Thymus (tissue), 11 donors: ENCODE measurements around the gene HOXA6. TPM values are rescaled to one million over a fixed set of nuclear protein-coding genes. Genes with fewer than 3 reads are reported as not detected.

Experiments used
- DNase-seq, 9 donors: peaks; one replicate each; pipeline ENCODE4 v3.0.0-alpha.2; 2013; ENCODE audit warnings: low spot score in 9 of 9, low read depth in 6 of 9, missing footprints in 1 of 9
- H3K27ac ChIP-seq, 2 donors: one replicate each; pipeline ENCODE4 v1.5.1; 2013; ENCODE audit warnings: control low read depth in 1 of 2, low read depth in 1 of 2, low read length in 1 of 2, mild to moderate bottlenecking in 1 of 2, moderate library complexity in 1 of 2
- H3K27me3 ChIP-seq, 2 donors: one replicate each; pipeline ENCODE4 v1.5.1; 2013; ENCODE audit warnings: low read length in 1 of 2; ENCODE audit not compliant: control insufficient read depth in 2 of 2, insufficient read depth in 1 of 2
- H3K36me3 ChIP-seq, 2 donors: one replicate each; pipeline ENCODE4 v1.5.1; 2013; ENCODE audit warnings: low read length in 1 of 2, mild to moderate bottlenecking in 1 of 2, moderate library complexity in 1 of 2; ENCODE audit not compliant: control insufficient read depth in 2 of 2, insufficient read depth in 2 of 2
- H3K4me1 ChIP-seq, 2 donors: one replicate each; pipeline ENCODE4 v1.5.1; 2013; ENCODE audit warnings: low read length in 2 of 2; ENCODE audit not compliant: control insufficient read depth in 2 of 2, insufficient read depth in 2 of 2
- H3K4me3 ChIP-seq, 2 donors: one replicate each; pipeline ENCODE4 v1.5.1; 2013; ENCODE audit warnings: low read length in 2 of 2, control low read depth in 1 of 2, mild to moderate bottlenecking in 1 of 2
- H3K9me3 ChIP-seq, 2 donors: one replicate each; pipeline ENCODE4 v1.5.1; 2013; ENCODE audit warnings: low read length in 1 of 2, mild to moderate bottlenecking in 1 of 2; ENCODE audit not compliant: control insufficient read depth in 2 of 2, insufficient read depth in 1 of 2
- WGBS: extraction: QIAGEN DNeasy Blood & Tissue Kit; methylation state at CpG from one replicate; pipeline ENCODE4 v1.1.7; 2013; 5-methylcytosine and 5-hydroxymethylcytosine counted together
- polyA plus RNA-seq: library from polyadenylated mRNA; stranded (reverse); fragments of 200-250 nt; gene quantifications from one replicate; pipeline ENCODE4 v1.2.3, GENCODE V29; 2013
- total RNA-seq: library from RNA; stranded (reverse); fragments of 120-200 nt; gene quantifications from one replicate; pipeline ENCODE4 v1.2.4, GENCODE V29; 2013
- donor health status: healthy.

HOXA6 gene
- total and polyA plus RNA-seq, 2 donors = 0.09 to 0.33 TPM

- Histone ChIP-seq H3K9me3 (peaks cover 3 to 45% of the 10 kb centered on the region in 2 donors), H3K27me3 (peaks cover 94 to 100% of the 10 kb centered on the region in 2 donors), H3K4me1 (peaks cover 26 to 59% of the 10 kb centered on the region in 2 donors), H3K4me3 (no peak overlapping the region), H3K27ac (no peak overlapping the region), H3K36me3 (no peaks in the 10 kb centered on the region)
- 87% methylated on average over 10 of the region's 10 CpGs for WGBS
- no peak for DNase-seq
These were observed 6.8 kb upstream of the HOXA6 start for GRCh38 chr7:27154369-27154768.

- Histone ChIP-seq H3K36me3 (no peaks in the 10 kb centered on the region), H3K4me3 (no peak overlapping the region), H3K4me1 (peaks cover 26 to 59% of the 10 kb centered on the region in 2 donors), H3K9me3 (peaks cover 3 to 48% of the 10 kb centered on the region in 2 donors), H3K27me3 (peaks cover 94 to 100% of the 10 kb centered on the region in 2 donors), H3K27ac (no peak overlapping the region)
- 94% methylated on average over 3 of the region's 3 CpGs for whole genome bisulfite sequencing
- DNase-seq = no peak
These were observed 6.0 kb upstream of the HOXA6 start for GRCh38 chr7:27153526-27153925.

GRCh38 chr7:27152816-27153442, 5.4 kb upstream of the HOXA6 start:
- 51% methylated on average over 22 of the region's 22 CpGs for WGBS
- no peak overlapping the region for H3K27ac ChIP-seq

DNA sequence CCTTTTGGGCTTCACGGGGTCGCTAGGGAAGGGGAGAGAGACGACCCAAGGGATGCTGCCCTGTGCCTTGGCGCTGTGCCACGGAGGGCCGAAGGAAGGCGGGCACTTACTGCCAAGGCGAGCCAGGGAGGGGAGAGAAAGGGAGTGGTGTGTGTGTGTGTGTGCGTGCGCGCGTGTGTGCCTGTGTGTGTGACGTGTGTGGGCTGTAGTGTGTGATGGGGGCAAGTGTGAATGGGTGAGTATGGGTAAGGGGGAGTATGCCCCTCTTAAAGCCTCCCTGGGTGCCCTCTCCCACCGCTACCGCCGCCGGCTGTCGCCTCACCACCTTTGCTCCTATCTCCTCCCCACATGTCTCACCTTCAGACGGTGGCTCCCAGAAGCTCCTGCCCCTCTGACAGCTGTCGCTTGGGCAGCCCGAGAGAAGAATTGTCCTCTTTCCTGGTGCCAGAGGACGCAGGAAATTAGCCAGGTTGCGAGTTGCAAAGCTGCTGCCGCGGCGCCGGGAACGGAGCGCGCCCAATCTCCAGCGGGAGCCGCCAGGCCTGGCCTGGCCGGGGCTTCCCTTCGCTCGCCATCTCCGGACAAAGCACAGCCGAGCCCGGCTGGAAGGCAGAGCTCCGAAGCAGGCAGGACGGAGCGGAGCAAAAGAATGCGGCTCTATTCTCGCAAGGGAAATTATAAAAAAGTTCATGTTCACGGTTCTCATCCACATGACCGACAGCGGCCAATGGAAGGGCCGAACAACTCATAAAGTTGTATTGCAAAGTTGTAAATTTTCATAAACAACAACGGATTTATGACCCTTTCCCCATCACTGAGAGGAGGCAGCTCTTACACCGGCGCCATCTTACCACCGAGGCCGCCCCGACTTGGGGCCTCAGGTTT, 4.6 kb upstream of the HOXA6 start, which contains the start of gene HOXA3:
Gene HOXA3, minus strand, starts transcription at position 653 of the 885 bp plus-strand sequence. CDS start 41,943 bp downstream, outside the sequence.
- H3K27me3 ChIP-seq = peaks cover 93 to 100% of the 10 kb centered on the region in 2 donors
- peaks cover 27 to 63% of the 10 kb centered on the region in 2 donors for H3K4me1 ChIP-seq
- H3K9me3 ChIP-seq = peaks cover 0 to 51% of the 10 kb centered on the region in 2 donors
- H3K27ac ChIP-seq = no peak within 1 kb of the TSS
- WGBS = 2% methylated on average over 53 of the region's 53 CpGs
- H3K4me3 ChIP-seq = peak within 1 kb of the TSS in 1 of 2 donors; percentile 38
- no peaks in the 10 kb centered on the region for H3K36me3 ChIP-seq
- DNase-seq = no peak

More at GRCh38 chr7:27152816-27153442, 5.4 kb upstream of the HOXA6 start:
- H3K4me1 ChIP-seq = peaks cover 29 to 65% of the 10 kb centered on the region in 2 donors
- H3K9me3 ChIP-seq = peaks cover under 1 to 51% of the 10 kb centered on the region in 2 donors
- no peak for DNase-seq
- no peak overlapping the region for H3K4me3 ChIP-seq
- H3K27me3 ChIP-seq = peaks cover 94 to 100% of the 10 kb centered on the region in 2 donors
- no peaks in the 10 kb centered on the region for H3K36me3 ChIP-seq

- Histone ChIP-seq H3K4me3 (peak overlapping the region; percentile 26 to 38), H3K27ac (no peak overlapping the region), H3K9me3 (peaks cover 0 to 53% of the 10 kb centered on the region in 2 donors), H3K4me1 (peaks cover 24 to 57% of the 10 kb centered on the region in 2 donors), H3K27me3 (peaks cover 91 to 100% of the 10 kb centered on the region in 2 donors), H3K36me3 (no peaks in the 10 kb centered on the region)
- no peak for DNase-seq
- WGBS = under 1% methylated on average over 27 of the region's 27 CpGs
These were observed 3.9 kb upstream of the HOXA6 start for GRCh38 chr7:27151341-27151930.

DNA sequence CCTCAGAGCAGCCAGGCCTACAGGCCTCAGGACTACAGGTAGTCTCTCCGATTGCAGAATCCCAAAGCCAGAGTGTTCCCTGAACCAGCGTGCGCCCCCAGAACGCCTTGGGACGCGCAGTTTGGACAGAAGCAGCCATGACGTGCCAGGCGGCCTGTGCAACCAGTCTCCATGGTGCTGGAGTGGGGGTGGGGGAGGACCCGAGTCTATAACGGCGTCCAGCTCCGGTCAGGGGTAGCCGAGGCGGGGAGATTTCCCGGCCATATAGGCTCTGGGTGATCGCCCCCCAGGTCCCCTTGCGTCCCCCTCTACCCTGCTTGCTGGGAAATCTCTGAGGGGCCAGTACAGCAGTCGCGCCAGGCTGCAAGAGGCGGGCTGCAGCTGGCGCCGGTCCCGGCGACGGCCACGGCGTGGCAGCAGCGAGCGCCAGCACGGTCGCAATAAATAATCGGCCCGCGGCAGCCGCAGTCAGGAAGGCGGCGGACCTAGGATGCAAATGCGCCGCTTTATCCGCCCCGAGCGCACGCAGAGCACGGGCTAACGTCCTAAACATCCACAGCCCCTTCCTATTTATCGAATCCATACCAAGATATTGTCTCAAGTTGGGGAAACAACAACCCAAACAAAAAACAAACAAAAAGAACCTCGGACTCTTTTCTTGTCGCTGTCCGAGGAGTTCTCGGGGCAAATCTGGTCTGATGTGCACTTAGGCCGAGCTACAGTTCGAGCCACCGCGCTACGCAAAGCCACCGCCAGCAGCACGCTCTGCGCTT, 3.2 kb upstream of the HOXA6 start:
- Histone ChIP-seq H3K36me3 (no peaks in the 10 kb centered on the region), H3K4me1 (peaks cover 24 to 51% of the 10 kb centered on the region in 2 donors), H3K4me3 (peak overlapping the region; percentile 26 to 38), H3K27ac (no peak overlapping the region), H3K9me3 (peaks cover 0 to 51% of the 10 kb centered on the region in 2 donors), H3K27me3 (peaks cover 86 to 100% of the 10 kb centered on the region in 2 donors)
- DNase-seq = peak in 3 of 9 donors; percentile 56 to 78 (median 70)
- under 1% methylated on average over 58 of the region's 58 CpGs for WGBS

DNA sequence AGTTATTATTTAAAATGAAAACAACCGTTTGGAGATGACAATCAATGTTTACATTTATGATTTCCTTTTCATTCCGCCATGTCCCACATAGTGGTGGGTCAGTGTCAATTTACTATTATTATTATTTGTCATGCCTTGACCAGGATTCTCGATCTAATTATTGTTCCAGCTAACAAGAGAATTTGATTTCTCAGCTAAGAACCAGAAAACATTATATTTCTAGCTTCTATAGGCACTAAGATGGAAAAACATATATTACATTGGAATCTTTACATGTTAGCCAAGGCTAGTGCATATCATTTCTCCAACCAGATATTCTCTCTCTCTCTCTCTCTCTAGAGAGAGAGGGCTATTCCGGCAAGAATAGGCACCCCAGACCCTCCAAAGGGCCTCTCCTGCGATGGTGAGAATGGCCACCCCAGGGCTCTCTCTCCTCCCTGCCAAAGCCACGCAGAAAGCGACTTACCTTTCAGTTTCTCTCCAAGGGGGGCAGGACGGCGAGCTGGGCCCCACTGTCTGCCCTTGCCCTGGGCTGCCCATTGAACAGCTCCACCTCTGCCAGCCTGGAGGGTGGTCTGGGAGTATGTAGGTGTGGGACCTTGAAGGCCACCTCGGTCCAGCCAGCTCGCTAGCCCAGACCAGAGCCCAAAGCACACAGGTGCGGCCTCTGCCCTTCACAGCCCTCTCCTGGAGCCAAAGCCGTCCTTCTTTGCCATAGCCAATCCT, 2.4 kb upstream of the HOXA6 start:
- Histone ChIP-seq H3K4me1 (peaks cover 18 to 43% of the 10 kb centered on the region in 2 donors), H3K27me3 (peaks cover 81 to 100% of the 10 kb centered on the region in 2 donors), H3K27ac (no peak overlapping the region)

More for the DNA sequence above, 2.4 kb upstream of the HOXA6 start:
- Histone ChIP-seq H3K9me3 (peaks cover 0 to 50% of the 10 kb centered on the region in 2 donors), H3K4me3 (peak overlapping the region; percentile 22 to 38), H3K36me3 (no peaks in the 10 kb centered on the region)
- no peak for DNase-seq
- WGBS = 16% methylated on average over 13 of the region's 13 CpGs
